Measurements from ENCODE around the gene NHEJ1.

GRCh38 chr2:219073413-219074129 is 87.0 kb downstream of the NHEJ1 start:
- peak; percentile 45; the same call in 1 of the 2 replicates for TF ChIP-seq CTCF (IDR thresholded peaks at IDR 0.05; ENCODE audit: low read length)
- TF ChIP-seq EZH2 (optimal IDR thresholded peaks at IDR 0.05; ENCODE audit: low read depth, low read length): no peak
- TF ChIP-seq EZH2phosphoT487 (IDR thresholded peaks at IDR 0.05; ENCODE audit: low read length): no peak
